NCI-H1694 (cell line): ENCODE measurements around the gene FCF1.
"Not testable (repeated sequence)": the region's sequence is repeated elsewhere in the genome, so short reads cannot be mapped to it uniquely, and the experiment has no call there.

ENCODE experiments used
- DNase-seq: peaks from one replicate; lab custom pipeline; 2025; lab: John Stamatoyannopoulos, UW

FCF1 gene

DNA sequence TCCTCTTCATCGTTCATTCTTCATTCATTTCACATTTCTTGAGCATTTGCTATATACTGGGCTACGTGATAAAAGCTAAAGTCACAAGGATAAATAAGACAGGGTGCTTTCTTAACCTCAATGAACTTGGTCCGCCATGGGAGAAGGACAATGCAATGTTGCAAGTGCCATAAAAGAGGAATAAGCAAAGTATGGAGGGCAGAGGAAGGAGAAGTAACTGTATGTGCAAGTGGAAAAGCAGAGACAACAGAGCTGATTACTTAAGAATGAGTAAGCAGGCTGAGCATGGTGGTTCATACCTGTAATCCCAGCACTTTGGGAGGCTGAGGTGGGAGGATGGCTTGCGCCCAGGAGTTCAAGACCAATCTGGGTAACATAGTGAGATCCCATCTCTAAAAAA lies 14.5 kb upstream of the FCF1 start:
- DNase-seq, result no peak

DNA sequence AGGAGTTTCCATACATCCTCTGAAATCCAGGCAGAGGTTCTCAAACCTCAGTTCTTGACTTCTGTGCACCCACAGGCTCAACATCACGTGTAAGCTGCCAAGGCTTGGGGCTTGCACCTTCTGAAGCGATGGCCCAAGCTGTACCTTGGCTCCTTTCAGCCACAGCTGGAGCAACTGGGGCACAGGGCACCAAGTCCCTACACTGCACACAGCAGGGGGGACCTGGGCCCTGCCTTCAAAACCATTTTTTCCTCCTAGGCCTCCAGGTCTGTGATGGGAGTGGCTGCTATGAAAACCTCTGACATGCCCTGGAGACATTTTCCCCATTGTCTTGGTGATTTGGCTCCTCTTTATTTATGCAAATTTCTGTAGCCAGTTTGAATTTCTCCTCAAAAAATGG lies 10.7 kb upstream of the FCF1 start:
- DNase-seq, result no peak

DNA sequence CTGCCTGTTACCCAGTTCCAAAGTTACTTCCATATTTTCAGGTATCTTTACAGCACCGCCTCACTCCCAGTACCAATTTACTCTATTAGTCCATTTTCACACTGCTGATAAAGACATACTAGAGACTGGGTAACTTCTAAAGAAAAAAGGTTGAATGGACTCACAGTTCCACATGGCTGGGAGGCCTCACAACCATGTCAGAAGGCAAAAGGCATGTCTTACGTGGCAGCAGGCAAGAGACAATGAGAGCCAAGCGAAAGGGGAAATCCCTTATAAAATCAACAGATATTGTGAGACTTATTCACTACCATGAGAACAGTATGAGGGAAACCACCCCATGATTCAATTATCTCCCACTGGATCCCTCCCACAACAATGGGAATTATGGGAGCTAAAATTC lies 9.9 kb upstream of the FCF1 start:
- no peak for DNase-seq

DNA sequence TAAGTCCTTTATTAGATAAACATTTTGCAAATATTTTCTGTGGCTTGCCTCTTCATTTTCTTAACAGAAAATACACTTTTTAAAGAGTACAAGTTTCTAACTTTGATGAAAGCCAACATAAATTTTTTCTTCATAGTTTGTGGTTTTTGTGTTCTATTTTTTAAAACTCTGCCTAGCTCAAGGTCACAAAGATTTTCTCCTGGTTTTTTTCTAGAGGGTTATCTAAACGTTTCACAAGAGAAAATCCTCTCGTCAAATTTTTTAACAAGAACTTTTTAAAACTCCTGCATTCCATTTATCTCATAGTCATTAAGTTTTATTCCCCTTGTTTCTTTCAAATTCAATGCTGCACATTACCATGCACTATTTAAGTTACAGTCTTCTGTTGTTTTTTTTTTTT lies 8.3 kb upstream of the FCF1 start:
- DNase-seq, result no peak

DNA sequence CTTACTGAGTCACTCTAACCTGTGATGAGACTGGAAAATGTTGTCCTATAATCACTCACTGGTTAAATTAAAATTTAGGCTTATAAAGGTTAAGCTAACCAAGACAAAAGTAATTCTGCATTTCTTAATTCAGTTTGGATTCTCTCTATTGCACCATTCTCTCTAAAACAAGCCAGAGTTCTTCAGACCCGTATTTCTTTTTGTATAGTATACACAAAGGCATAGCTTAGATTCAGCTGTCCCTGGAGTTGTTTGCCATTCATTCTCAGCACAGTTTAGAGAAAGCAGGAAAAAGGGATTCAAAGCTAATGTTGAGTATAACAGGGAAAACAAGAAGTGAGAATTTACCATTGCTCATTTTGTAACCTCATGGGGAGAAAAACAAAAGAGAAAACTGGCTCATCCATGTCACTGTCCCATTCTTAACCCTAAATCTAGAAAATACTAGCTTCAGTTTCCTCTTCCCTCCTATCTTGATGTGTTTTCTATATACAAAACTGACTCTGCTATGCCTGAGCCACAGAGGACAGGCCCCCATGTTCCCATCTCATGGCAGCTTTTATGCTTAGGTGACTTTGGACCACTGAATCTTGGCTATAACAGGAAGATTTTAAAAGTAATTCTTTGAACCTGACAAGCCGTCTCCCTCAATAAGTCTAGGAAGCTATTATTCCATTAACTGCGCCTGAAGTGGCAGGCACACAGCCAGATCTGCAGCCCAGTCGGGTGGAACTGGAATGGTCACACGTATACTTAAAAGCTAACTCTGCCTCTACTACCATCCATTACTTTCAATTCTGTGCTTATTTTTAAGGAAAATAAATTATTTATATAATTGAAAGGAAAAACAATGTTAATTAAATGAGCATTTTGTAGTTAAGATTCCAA lies 7.1 kb upstream of the FCF1 start:
- DNase-seq, result no peak

DNA sequence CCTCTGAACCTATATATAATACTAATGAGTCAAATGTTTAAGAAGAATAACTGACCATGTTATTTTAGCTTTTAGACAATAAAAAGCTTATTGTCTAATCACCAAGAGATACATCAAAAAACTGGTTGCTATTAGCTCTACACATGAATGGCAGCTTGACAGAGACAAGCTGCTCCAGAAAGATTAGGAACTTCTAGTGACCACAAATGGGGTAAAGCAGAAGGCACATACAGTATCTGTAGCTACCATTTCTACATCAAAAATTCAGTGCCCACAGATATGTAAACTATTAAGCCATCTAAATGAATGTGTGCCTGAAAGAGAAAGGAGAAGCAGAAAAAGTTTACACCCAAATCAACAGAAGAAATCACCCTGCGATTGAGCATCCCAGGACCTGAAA lies 2.5 kb upstream of the FCF1 start:
- DNase-seq, result no peak

DNA sequence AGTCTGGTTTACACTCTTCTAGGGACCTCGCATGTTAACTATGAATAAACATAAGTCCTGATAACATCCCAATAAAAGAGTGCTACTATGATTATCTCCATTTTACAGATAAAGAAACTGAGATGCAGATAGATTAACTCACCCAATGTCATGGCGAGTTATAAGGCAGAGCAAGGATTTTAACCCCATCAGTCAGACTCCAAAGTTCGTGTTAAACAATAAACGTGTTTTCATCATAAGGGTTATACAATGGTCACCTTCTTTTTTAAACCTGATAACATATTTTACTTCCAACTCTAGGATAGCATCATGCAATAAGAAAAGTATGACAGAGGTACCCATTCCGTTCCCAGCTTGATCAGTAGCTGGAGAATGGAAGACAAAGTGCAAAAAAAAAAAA lies 1.3 kb upstream of the FCF1 start:
- DNase-seq, result no peak

DNA sequence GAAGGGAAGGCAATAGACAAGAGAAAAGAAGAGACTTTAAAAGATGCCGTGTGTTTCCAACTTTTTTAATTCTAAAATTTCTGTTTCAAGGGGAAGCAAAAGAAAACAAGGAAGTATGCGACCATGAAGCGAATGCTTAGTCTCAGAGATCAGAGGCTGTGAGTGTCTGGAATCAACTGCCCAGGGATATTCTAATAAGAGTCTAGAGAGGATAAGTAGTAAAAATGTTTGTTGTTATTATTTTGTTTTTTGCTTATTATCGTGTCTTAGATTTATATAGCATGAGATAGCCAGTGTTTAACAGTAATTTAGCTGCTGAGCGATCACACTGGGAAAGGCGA lies 421 bp downstream of the FCF1 start:
- no peak for DNase-seq

DNA sequence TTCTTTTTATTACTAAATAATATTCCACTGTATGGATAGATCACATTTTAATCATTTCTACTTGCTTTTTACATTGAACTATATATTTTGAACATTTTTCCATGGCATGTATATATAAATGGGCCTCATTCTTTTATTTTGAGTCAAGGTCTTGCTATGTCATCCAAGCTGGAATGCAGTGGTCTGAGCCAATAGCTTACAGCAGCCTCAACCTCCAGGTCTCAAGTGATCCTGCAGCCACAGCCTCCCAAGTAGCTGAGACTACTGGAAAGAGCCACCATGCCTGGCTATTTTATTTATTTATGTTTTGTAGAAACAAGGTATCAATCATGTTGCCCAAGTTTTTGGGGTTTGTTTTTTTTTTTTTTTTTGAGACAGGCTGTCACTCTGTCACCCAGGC lies 7.6 kb downstream of the FCF1 start:
- DNase-seq, result no peak

DNA sequence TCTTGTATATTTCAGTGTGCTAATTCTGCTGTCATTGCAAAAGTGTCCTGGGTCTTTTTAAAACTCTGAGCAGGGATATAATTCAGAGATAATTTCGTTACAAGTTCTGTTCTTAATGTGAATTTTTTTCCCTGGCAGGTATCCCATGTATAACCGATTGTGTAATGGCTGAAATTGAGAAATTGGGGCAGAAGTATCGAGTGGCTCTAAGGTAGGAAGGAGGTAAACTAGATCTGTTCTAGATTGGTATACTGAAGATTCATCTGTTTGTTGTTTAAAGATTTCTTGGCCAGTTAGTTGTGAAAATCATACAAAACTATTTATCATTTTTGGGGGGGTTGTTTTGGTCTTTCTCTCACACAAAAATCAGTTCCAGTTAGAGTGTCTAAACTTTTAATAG lies 10.2 kb downstream of the FCF1 start:
- no peak for DNase-seq

DNA sequence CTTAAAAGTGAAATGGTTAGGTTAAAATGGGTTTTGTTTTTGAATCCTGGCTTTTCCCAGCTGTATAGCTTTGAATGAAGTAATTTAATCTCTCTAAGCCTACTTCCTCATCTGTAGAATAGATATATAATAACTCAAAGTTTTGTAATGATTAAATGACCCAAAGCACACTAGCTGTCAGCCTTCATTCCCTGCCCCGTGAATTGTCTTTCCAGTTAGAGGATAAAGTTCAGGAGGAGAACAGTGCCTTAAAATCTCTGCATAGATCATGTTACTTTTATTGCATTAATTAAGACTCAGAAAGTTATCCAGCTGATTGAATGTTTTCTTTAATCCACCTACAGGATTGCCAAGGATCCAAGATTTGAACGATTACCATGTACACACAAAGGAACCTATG lies 19.4 kb downstream of the FCF1 start:
- no peak for DNase-seq

DNA sequence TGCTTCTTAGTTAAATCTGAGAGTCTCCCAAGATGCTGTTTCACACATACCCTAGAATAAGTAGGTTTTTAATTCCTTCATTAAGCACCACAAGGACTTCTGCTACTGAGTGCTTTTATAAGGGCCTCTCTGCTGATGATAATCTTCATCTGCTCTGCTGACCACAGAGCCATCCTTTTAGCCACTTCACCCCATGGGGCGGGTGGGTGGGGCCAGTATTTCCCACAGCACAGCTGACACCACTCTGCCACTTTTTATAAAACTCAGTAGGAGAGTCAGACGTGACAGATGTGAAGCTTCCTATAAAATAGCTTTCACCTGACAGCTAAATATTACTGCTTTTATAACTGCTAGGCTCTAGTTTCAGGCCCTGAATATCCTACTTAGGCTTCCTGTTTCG lies 20.3 kb downstream of the FCF1 start:
- DNase-seq, result no peak

DNA sequence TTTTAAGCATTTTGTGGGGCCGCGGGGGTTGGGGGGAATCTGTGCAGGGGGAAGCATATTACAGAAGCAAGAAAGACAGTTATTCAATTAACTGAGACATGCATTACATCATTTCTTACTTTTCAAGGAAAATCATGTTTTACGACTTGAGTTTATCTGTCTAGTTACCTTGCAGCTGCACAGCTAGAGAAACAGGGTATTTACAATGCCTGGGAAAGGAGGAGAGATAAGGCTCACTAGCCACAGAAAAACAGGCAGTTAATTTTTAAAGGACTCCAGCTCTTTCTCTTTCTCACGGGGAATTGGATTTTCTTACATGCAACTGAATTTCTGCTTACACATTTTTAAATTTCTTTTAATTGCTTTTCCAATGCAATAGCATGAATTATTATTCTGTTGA lies 22.2 kb downstream of the FCF1 start:
- no peak for DNase-seq

DNA sequence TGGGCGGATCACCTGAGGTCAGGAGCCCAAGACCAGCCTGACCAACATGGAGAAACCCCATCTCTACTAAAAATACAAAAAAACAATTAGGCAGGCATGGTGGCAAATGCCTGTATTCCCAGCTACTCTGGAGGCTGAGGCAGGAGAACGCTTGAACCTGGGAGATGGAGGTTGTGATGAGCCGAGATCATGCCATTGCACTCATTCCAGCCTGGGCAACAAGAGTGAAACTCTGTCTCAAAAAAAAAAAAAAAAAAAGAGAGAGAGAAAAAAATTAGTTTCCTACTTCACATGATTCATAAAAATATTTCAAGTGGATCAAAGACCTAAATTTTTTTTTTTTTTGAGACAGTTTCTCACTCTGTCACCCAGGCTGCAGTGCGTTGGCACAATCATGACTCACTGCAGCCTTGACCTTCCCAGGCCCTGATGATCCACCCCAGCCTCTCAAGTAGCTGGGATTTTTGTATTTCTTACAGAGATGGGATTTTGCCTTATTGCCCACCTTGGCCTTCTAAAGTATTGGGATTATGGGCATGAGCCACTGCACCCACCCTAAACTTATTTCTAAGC lies 24.9 kb downstream of the FCF1 start:
- no peak for DNase-seq

DNA sequence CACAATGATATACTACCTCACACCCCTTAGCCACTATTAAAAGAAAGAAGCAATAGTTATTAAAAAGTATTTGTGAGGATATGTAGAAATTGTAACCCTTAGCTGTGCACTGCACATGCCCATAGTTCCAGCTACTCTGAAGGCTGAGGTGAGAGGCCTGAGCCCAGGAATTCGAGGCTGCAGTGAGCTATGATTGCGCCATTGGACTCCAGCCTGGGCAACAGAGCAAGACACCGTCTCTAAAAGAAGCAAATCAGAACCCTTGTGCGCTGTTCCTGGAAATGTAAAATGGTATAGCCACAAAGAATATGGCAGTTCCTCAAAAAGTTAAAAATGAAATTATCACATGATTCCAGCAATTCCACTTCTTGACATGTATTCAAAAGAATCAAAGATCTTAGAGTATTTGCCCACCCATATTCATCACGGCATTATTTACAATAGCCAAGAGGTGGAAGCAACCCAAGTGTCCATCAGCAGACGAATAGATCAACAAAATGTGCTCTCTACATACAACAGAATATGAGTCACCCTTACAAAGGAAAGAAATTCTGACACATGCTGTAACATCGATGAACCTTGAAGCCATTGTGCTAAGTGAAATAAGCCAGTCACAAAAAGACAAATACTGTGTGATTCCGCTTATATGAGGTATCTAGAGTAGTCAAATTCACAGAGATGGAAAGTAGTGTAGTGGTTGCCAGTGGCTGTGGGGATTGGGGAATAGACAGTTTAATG lies 26.5 kb downstream of the FCF1 start:
- DNase-seq, result no peak

DNA sequence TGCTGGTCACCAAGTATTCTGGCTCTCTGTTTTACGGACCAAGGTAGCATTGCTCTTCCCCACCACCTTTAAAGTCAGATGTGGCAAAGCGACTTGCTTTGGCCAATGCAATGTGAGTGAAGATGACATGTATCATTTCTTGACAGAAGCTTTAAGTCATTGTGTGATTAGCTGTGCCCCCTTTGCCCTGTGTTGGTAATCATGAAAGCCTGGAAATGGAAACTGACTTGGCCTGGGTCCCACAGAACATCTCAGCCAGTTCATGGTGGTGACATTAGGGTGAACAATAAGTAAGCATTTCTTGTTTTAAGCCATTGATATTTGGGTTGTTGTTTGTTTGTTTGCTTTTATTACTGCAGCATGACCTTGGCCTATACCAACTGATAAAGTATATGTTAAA lies 34.3 kb downstream of the FCF1 start:
- DNase-seq, result no peak

DNA sequence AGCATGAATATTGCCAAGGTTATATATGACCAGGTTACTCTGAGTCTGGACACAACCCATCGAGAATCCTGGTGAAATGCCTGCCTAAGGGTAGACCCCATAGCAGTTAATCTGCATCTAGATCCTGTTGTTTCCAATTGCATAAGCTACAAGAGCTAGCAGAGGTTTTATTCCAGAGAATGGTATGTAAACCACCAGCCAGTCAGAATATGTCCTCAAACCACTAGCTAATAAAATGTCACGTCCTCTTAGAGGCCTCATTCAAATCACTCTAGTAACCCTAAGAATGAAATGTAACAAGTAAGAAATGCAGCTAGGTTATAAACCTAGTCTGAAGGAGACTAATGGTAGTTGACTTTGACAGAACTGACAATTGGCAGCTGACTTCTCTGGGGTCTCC lies 41.2 kb downstream of the FCF1 start:
- no peak for DNase-seq

DNA sequence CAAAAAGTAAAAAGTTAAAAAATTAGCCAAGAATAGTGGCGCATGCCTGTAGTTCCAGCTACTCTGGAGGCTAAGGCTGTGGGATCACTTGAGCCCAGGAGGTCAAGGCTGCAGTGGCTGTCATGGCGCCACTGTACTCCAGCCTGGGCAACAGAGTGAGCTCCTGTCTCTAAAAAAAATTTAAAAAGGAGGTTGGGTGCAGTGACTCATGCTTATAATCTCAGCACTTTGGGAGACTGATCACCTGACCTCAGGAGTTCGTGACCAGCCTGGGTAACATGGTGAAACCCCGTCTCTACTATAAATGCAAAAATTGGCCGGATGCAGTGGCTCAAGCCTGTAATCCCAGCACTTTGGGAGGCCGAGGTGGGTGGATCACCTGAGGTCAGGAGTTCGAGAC lies 42.0 kb downstream of the FCF1 start:
- DNase-seq, result no peak

DNA sequence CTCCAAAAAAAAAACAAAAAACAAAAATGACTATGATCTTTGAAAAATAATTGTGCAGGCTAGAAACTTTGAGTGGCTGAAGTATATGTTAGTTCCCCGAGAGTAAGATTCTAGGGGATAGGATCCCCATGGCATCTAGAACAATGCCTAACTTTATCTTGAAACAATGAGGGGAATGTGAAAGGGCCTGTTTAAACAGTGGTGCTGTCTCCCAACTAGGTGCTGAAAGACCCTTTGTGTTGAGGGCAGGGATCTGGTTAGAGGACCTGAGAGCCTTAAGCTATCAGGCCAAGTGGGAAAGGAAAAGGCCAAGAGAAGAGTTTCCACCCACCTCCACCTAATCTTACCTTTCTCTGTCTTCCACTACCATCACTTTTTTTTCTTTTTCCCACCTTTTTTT lies 43.4 kb downstream of the FCF1 start:
- DNase-seq, result no peak

DNA sequence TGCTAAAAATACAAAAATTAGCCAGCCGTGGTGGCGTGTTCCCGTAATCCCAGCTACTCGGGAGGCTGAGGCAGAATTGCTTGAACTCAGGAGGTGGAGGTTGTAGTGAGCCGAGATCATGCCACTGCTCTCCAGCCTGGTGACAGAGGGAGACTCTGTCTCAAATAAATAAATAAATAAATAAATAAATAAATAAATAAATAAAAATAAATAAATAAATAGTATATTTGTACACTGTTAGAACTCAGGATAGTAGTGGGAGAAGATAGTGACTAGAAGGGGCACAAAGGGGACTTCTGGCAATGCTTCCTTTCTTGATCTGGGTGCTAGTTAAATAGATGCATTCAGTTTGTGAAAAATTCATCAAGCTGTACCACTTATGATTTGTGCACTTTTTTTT lies 45.6 kb downstream of the FCF1 start:
- DNase-seq, result not testable (repeated sequence)

DNA sequence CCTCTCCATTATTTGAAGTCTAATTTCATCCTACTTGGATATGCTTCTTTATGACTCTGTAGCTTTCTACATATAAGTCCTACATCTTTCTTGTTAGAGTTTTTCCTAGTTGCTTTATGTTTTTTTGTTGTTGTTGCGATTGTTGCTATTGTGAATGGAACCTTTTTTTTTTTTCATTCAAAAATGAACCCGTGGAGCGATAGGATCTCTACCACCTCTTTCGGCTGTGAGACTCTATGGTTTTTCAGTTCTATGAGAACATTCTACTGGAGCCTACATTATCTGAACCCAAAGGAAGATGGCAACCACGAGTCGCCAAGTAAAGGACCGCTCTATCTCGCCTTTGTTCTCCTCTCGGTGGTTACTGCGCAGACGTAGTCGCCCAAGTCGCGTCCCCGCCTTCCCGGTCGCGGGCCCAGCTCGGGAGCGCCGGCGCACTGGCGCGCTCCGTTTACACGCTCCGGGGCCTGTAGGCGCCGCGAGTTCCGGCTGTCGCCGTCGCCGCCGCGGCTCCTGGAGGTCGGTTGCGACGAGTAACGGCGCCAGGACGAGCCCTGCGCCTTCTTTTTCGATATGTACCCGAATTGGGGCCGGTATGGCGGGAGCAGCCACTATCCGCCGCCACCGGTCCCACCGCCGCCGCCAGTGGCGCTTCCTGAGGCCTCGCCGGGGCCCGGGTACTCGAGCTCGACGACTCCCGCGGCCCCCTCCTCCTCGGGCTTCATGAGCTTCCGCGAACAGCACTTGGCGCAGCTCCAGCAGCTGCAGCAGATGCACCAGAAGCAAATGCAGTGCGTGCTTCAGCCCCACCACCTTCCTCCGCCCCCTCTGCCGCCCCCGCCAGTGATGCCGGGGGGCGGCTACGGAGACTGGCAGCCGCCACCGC lies 50.2 kb downstream of the FCF1 start, which contains the start of gene YLPM1:
Gene YLPM1, plus strand, starts transcription at position 400 of the 886 bp plus-strand sequence. Its CDS starts 174 bp downstream, at position 574.
- peak; percentile 100 for DNase-seq
